Breast epithelium (tissue), 3 donors: Measurements from ENCODE around the gene TUBA1A.

Experiments used
- CTCF ChIP-seq, 3 donors: fragments of 450-650 bp; IDR thresholded peaks; one replicate each; pipeline ENCODE4 v1.5.1; 2016 to 2017; ENCODE audit warnings: antibody characterized with exemption in 3 of 3, mild to moderate bottlenecking in 3 of 3, moderate library complexity in 3 of 3
- POLR2AphosphoS5 ChIP-seq, 3 donors: sonication (generic); formaldehyde crosslinking; IDR thresholded peaks; one replicate each; pipeline ENCODE4 v1.6.1; 2017; ENCODE audit warnings: antibody characterized with exemption in 3 of 3

GRCh38 chr12:49188916-49189367 lies at the start of gene TUBA1A:
- peak; percentile 94 to 98 (median 96) for TF ChIP-seq POLR2AphosphoS5 (IDR thresholded peaks at IDR 0.05)
- TF ChIP-seq CTCF (IDR thresholded peaks at IDR 0.05), result no peak
